Measurements from ENCODE around the gene ILKAP. TPM values are rescaled to one million over a fixed set of nuclear protein-coding genes. Genes with fewer than 3 reads are reported as not detected.

The ILKAP gene, protein sequence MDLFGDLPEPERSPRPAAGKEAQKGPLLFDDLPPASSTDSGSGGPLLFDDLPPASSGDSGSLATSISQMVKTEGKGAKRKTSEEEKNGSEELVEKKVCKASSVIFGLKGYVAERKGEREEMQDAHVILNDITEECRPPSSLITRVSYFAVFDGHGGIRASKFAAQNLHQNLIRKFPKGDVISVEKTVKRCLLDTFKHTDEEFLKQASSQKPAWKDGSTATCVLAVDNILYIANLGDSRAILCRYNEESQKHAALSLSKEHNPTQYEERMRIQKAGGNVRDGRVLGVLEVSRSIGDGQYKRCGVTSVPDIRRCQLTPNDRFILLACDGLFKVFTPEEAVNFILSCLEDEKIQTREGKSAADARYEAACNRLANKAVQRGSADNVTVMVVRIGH
- 23.2 and 27.1 TPM in 2 replicates for total RNA-seq (2012; rRNA removed)

DNA sequence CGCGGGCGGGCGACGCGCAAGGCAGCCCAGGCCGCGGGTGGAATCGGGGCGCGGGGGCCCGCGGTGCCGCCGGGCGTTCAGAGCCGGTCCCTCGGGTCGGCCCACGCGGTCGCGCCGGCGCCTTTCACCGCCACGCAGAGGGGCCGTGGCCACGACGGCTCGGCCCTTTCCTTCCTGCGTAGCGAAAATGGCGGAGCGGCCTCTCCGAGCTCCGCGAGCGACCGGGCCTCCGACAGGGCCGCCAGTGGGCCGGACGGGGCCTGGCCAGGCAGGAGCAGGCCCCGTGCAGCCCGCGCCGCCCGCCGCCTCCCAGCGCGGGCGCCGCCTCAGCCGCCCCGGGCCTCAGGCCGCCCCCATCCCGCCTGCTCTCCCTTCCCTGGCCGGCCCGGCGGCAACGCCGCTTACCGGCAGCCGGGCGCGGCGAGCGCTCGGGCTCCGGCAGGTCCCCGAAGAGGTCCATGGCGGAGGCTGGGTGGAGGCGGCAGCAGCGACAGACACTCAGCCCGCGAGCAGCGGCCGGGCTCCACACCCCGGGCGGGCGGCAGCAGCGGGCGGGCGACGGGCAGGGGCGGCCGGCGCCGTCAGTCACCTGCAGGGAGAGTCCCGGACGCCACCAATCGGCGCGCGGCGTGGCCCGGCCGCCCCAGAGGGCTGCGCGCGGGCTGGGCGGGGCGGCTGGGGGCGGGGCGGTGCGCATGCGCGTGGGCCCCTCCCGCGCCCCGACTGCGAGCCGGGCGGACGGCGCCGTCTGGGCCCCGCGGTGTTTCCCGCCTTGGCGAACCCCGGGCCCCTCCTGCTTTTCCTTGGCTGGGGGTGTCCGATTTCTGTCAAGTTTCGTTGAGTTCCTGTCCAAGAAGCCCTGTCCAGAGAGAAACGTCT, at the start of gene ILKAP:
TSS of gene ILKAP (minus strand) at position 602 of the 879 bp plus-strand sequence. CDS start at position 460, 142 bp downstream.
- Histone ChIP-seq H3K4me1 (ENCODE audit: control insufficient read depth, insufficient read depth, low read length) (peaks cover 31% of the 10 kb centered on the region), H3K9ac (ENCODE audit: low read depth, low read length) (peak within 1 kb of the TSS; percentile 100), H3K4me2 (ENCODE audit: low read length) (peak within 1 kb of the TSS; percentile 96), H3K9me3 (replicated peaks; ENCODE audit: low read length) (no peaks in the 10 kb centered on the region), H3K4me3 (ENCODE audit: low read length) (peak within 1 kb of the TSS; percentile 98), H3K36me3 (ENCODE audit: insufficient read depth, low read length) (no peaks in the 10 kb centered on the region), H3K27me3 (ENCODE audit: control insufficient read depth, insufficient read depth, low read length) (peaks cover 3% of the 10 kb centered on the region)

DNA sequence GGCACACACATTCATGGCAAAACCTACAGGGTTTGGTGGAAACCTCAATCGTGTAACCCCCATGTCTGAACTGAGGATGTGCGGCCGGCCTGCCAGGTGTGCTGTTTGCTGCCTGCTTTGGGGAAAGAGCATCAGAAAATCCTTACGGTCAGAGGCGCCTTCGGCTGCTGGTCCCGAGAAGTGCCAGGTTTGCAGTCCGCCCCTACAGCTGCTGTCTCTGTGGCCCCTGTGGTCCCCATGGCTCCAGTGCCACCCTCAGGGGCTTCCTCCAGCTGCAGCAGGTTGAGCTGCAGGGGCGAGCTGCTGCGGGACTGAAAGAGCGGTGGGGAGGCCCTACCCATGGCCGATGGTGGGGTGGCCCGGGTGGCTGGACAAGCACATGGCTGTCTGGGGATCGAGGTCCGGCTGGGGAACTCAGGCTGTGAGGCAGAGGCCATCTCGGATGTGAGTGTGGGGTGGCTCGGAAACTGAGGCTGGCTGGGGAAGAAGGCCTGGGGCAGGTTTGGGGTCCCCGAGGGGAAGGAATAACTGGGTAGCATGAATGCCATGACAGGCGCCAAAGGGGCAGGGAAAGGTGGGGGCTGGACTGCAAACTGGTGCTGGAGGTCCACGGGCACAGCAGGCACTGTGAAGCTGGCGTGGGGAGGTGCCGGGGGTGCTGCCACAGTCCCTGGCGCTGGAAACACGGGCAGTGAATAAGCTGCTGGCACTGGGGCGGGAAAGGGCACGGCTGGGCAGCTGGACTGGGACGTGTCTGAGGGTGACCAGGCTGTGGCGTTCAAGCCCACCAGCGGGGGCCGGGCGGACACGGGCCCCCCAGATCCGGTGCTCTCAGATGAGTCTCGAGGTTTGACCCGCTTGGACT, 49.5 kb upstream of the ILKAP start:
- Histone ChIP-seq H3K27me3 (ENCODE audit: control insufficient read depth, insufficient read depth, low read length) (no peaks in the 10 kb centered on the region), H3K36me3 (ENCODE audit: insufficient read depth, low read length) (peaks cover 2% of the 10 kb centered on the region), H3K4me2 (ENCODE audit: low read length) (no peak overlapping the region), H3K9me3 (replicated peaks; ENCODE audit: low read length) (no peaks in the 10 kb centered on the region), H3K9ac (ENCODE audit: low read depth, low read length) (no peak overlapping the region), H3K4me3 (ENCODE audit: low read length) (no peak overlapping the region), H3K4me1 (ENCODE audit: control insufficient read depth, insufficient read depth, low read length) (no peaks in the 10 kb centered on the region)

DNA sequence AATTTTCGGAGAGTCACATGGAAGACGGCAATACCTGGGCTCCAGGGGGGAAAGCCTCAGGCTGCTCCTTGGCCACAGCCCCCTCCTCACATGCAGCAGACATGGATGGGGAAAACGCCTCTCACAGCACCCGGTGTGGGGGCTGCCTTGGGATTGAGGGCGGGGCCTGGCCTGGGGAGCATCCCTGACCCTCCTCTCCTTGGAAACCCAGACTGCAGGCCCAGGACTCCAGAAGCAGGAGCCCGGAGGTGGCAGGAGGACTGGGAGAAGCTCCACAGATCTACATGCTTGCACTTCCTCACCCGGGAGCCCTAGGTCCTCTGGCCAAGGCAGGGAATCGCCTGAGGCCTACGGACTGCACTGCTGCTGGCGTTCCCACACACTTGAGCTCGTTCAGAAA, 48.5 kb upstream of the ILKAP start:
- H3K9ac ChIP-seq (ENCODE audit: low read depth, low read length) = no peak overlapping the region

DNA sequence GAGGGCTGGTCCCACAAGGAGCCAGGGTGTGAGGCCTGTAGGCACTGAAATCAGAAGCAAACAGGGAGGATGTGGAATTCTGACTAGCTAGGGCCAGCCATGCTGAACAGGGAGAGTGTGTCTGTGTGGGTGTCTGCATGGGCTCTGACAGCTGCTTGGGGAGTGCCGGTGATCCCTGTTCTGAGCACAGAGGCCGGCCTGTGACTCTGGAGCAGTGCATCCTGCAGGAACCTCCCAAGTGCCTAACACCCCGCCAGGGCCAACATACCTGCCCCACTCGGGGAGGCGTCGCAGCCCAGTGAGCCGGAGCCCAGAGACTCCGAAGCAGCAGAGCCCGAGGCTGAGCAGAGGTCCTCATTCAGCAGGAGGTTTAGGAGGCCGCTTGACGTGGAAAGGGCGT, 47.8 kb upstream of the ILKAP start:
- no peak overlapping the region for H3K9ac ChIP-seq (ENCODE audit: low read depth, low read length)
- H3K36me3 ChIP-seq (ENCODE audit: insufficient read depth, low read length) = peaks cover 2% of the 10 kb centered on the region

More for the DNA sequence above, 48.5 kb upstream of the ILKAP start:
- H3K4me2 ChIP-seq (ENCODE audit: low read length) = no peak overlapping the region
- peaks cover 2% of the 10 kb centered on the region for H3K36me3 ChIP-seq (ENCODE audit: insufficient read depth, low read length)
- no peaks in the 10 kb centered on the region for H3K27me3 ChIP-seq (ENCODE audit: control insufficient read depth, insufficient read depth, low read length)
- no peaks in the 10 kb centered on the region for H3K4me1 ChIP-seq (ENCODE audit: control insufficient read depth, insufficient read depth, low read length)
- no peak overlapping the region for H3K4me3 ChIP-seq (ENCODE audit: low read length)
- H3K9me3 ChIP-seq (replicated peaks; ENCODE audit: low read length) = no peaks in the 10 kb centered on the region

DNA sequence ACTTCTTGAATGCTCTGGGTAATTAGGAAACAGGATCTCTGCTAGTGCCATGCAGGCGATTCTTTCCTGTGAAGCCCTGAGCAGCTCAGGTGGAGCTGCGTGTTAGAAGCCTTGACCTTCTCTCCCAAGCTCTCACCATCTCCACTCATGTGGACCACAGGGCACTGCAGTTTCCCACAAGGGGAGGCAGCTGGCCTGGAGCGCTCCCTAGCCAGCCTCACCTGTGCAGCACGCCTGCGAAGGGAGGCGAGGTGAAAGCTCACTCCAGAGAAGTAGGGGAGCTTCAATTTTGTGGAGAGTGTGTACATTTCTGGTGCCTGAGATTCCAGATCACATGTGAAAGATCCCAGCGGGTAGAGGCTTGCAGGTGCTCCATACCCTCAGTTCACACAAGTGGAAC, 47.4 kb upstream of the ILKAP start:
- no peak overlapping the region for H3K4me2 ChIP-seq (ENCODE audit: low read length)
- H3K9me3 ChIP-seq (replicated peaks; ENCODE audit: low read length) = no peaks in the 10 kb centered on the region
- no peaks in the 10 kb centered on the region for H3K4me1 ChIP-seq (ENCODE audit: control insufficient read depth, insufficient read depth, low read length)
- no peaks in the 10 kb centered on the region for H3K27me3 ChIP-seq (ENCODE audit: control insufficient read depth, insufficient read depth, low read length)
- H3K9ac ChIP-seq (ENCODE audit: low read depth, low read length) = no peak overlapping the region
- H3K36me3 ChIP-seq (ENCODE audit: insufficient read depth, low read length) = peaks cover 2% of the 10 kb centered on the region
- H3K4me3 ChIP-seq (ENCODE audit: low read length) = no peak overlapping the region

More for the DNA sequence above, 47.8 kb upstream of the ILKAP start:
- no peaks in the 10 kb centered on the region for H3K9me3 ChIP-seq (replicated peaks; ENCODE audit: low read length)
- no peaks in the 10 kb centered on the region for H3K27me3 ChIP-seq (ENCODE audit: control insufficient read depth, insufficient read depth, low read length)
- H3K4me2 ChIP-seq (ENCODE audit: low read length) = no peak overlapping the region
- H3K4me3 ChIP-seq (ENCODE audit: low read length) = no peak overlapping the region
- no peaks in the 10 kb centered on the region for H3K4me1 ChIP-seq (ENCODE audit: control insufficient read depth, insufficient read depth, low read length)

DNA sequence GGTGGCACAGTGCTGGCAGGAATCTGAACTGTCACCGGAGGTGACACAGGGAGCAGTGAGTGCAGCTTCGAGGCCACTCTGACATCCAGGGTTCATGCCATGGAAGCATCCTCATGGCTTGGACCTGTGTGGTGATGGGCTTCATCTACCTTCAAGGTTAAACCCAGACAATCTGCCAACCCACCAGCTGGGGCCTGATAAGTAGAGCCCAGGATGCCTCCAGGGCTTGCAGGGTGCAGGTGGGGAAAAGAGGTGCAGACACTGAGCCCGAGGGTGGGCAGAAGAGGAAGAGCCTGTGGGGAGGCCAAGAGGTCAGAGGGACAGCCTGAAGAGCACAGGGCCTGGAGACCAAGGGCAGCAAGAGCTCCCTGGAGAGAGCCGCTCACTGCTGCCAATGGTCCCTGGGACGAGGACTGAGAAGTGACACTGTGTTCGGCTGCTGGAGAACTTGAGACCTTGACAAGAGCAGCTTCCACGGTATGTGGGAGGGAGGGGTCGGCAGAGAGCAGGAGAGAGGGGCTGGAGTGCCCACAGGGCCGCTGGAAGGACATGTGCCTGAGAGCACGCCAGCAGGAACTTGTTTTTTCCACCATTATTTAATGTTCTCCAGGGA, 44.5 kb upstream of the ILKAP start:
- no peak overlapping the region for H3K9ac ChIP-seq (ENCODE audit: low read depth, low read length)
- no peaks in the 10 kb centered on the region for H3K4me1 ChIP-seq (ENCODE audit: control insufficient read depth, insufficient read depth, low read length)
- H3K4me3 ChIP-seq (ENCODE audit: low read length) = no peak overlapping the region
- H3K36me3 ChIP-seq (ENCODE audit: insufficient read depth, low read length) = peaks cover 2% of the 10 kb centered on the region
- H3K4me2 ChIP-seq (ENCODE audit: low read length) = no peak overlapping the region
- H3K9me3 ChIP-seq (replicated peaks; ENCODE audit: low read length) = no peaks in the 10 kb centered on the region
- no peaks in the 10 kb centered on the region for H3K27me3 ChIP-seq (ENCODE audit: control insufficient read depth, insufficient read depth, low read length)

DNA sequence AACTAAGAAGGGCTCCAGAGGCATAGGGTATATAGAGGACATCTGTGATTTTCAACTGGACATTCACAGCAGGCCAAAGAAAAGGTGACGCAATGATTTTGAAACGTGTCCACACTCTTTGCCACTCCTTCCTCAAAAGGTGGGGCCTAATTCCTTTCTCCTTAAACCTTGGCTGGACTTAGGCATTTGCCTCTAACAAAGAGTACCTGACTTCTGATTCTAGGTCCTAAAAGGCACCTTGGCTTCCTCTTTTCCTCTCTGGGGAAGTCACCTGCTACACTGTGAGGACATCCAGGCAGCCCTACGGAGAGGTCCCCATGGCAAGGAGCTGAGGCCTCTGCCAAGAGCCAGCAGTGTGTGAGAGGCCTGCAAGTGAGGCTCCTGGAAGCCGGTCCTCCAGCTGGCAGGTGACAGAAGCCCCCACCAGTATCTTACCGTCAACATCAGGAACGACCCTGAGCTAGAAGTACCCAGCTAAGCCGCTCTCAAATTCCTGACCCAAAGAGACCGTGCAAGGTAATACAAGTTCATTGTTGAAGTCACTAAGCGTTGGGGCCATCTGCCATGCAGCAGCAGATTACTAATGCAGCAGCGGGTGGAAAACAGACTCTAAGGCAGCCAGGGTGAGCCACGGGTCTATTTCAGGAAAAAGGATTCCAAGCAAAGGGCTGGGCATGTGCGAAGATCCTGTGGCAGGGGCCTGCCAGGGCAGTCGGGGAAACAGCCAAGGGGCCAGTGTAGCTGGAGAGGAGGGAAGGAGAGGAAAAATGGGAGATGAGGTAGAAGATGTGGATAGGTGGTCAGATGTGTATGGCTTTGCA, 43.7 kb upstream of the ILKAP start:
- no peaks in the 10 kb centered on the region for H3K9me3 ChIP-seq (replicated peaks; ENCODE audit: low read length)
- peaks cover 2% of the 10 kb centered on the region for H3K36me3 ChIP-seq (ENCODE audit: insufficient read depth, low read length)
- H3K4me1 ChIP-seq (ENCODE audit: control insufficient read depth, insufficient read depth, low read length) = peaks cover 4% of the 10 kb centered on the region
- no peak overlapping the region for H3K9ac ChIP-seq (ENCODE audit: low read depth, low read length)
- H3K4me2 ChIP-seq (ENCODE audit: low read length) = no peak overlapping the region
- H3K27me3 ChIP-seq (ENCODE audit: control insufficient read depth, insufficient read depth, low read length) = no peaks in the 10 kb centered on the region
- no peak overlapping the region for H3K4me3 ChIP-seq (ENCODE audit: low read length)

DNA sequence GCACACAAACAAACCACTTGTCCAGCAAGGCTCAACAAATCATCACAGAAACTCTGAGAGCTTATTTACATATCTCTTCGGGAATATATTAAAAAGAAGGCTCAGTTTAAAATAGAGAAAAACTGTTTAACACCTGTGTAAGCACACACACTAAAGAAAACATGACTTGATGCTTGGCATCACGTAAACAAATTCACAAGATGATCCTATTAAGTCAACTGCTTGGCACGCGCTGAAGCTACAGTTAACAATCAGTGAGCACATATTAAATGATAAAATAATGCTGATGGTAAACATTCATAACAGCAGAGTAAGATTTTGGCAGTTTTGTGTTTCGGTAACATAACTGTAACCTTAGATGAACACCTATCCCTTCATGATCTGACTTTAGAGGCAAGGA, 40.7 kb upstream of the ILKAP start:
- H3K9me3 ChIP-seq (replicated peaks; ENCODE audit: low read length) = no peaks in the 10 kb centered on the region
- peaks cover 13% of the 10 kb centered on the region for H3K4me1 ChIP-seq (ENCODE audit: control insufficient read depth, insufficient read depth, low read length)
- no peaks in the 10 kb centered on the region for H3K27me3 ChIP-seq (ENCODE audit: control insufficient read depth, insufficient read depth, low read length)
- H3K4me2 ChIP-seq (ENCODE audit: low read length) = no peak overlapping the region
- H3K9ac ChIP-seq (ENCODE audit: low read depth, low read length) = no peak overlapping the region
- no peaks in the 10 kb centered on the region for H3K36me3 ChIP-seq (ENCODE audit: insufficient read depth, low read length)
- no peak overlapping the region for H3K4me3 ChIP-seq (ENCODE audit: low read length)

DNA sequence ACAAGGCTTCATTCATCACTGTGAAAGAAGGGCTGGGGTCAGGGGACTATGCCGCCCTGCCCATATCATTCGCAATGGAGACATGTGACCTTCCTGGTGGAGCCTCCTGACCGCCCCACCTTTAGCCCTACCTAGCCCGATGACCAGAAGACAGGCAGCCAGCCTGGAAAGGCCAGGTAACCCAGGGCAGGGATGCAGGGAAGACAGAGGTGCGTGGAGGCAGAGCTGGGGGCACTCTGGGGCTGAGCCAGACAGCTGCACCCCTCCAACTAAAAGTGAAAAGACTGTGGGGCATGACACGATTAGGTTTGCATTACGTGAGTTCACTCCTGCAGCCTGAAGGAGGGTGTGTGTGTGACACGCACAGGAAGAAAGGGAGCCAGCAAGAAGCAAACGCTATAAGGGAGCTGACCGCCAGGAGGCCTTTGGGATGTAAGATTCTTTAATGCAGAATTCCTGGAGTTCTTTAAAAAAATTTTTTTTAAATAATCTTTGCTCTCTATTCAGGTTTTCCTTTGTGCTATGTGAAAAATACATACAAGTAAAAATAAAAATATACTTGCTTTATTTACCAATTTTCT, 40.1 kb upstream of the ILKAP start:
- no peak overlapping the region for H3K9ac ChIP-seq (ENCODE audit: low read depth, low read length)

More for the DNA sequence above, 40.1 kb upstream of the ILKAP start:
- H3K36me3 ChIP-seq (ENCODE audit: insufficient read depth, low read length) = no peaks in the 10 kb centered on the region
- peaks cover 3% of the 10 kb centered on the region for H3K27me3 ChIP-seq (ENCODE audit: control insufficient read depth, insufficient read depth, low read length)
- no peaks in the 10 kb centered on the region for H3K9me3 ChIP-seq (replicated peaks; ENCODE audit: low read length)
- H3K4me3 ChIP-seq (ENCODE audit: low read length) = no peak overlapping the region
- no peak overlapping the region for H3K4me2 ChIP-seq (ENCODE audit: low read length)
- H3K4me1 ChIP-seq (ENCODE audit: control insufficient read depth, insufficient read depth, low read length) = peaks cover 16% of the 10 kb centered on the region

Data from skeletal muscle satellite cell (primary cell).